T-helper 1 cell treated with Interleukin-12 subunit alpha and Interleukin-12 subunit beta and Interleukin-4 antibody, amounts not matched to agents 30 ng/mL and 1 ng/mL, for 36 hours (primary cell): ENCODE measurements around the gene MCIDAS. TPM values are rescaled to one million over a fixed set of nuclear protein-coding genes. Genes with fewer than 3 reads are reported as not detected.

Source experiments
- intact Hi-C: fragments of 100-400 bp; cut with micrococcal nuclease; formaldehyde crosslinking; loops from one replicate; pipeline ENCODE4 v1.15.1; 2024
- total RNA-seq: library from RNA; stranded (reverse); gene quantifications from 2 replicates; pipeline ENCODE4 v1.2.3, GENCODE V29; 2022

MCIDAS gene
- total RNA-seq, result not detected in 2 replicates

DNA sequence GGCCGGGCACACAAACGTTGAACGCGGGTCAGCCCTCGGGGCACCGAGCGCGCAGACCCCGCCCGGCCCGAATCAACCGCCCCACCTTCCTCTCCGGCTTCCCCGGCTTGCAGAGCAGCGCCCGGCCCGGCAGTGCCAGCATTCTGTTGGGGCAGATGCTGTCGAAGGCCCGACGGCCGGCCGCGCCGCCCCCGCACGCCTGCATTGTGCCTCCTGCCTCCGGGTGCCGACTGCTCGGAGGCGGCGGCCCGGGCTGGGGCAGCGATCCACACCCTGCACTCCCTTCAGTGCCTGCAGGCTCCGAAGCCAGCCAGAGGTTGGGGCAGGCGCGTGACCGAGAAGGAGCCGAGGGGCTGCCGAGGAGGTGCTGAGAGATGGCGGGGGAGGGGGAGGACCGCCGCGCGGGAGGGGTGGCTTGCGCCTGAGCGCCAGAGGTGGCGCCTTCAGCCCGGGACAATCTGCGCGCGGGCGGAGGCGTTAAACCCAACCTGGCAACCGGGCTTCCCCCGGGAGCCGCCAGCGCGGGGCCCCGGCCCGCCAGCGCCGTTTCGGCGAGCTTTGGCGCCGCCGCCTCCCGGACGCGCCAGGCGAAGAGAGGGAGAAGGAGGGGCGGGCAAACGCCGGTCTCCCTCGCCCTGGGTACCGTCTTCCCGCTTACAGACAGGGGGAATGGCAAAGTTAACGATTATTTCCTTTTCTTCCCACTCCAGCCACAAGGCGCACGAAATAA lies at the start of gene MCIDAS:
MCIDAS (minus strand) TSS at position 382 of the 730 bp plus-strand sequence; CDS start at position 205, 177 bp downstream.
- intact Hi-C loops, result loop anchor here (2.0 to 5.0 kb wide), 2 partner anchors 466 to 630 kb away; no protein-coding TSS in a partner anchor

DNA sequence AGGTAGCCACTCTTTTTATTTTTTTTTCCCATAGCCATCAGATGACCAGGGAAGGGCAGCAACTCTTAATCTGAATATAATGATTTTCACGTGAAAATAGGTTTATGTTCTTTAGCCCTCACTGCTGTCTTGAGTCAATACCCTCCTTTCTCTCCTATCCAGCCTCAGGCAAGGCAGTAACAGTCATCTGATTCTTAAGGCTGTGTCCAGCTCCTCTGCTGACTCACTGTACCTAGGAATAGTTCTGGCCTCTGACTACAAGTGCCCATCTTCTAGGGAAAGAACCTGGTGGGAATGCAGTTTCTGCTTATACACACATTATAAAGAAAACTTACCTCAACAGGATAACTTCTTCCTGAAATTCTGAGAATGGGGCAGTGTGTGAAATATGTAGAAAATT lies 49.7 kb upstream of the MCIDAS start:
- intact Hi-C loops, result no loop called here

DNA sequence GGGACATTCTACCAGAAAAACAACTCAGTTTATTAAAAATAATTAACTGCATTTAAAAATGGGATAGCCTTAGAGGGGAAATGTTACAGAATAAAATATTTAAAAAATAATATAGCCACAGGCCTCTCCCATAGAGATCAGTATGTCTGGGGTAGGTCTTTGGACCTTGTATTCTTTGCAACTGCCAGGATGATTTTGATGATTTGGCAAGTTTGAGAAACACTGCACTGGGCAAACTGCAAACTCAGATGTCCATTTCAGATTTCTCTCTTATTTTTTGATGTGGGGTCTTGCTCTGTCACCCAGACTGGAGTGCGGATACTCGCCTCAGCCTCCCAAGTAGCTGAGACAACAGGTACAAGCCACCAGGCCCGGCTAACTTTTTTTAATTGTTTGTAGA lies 31.2 kb upstream of the MCIDAS start:
- intact Hi-C loops, result no loop called here

DNA sequence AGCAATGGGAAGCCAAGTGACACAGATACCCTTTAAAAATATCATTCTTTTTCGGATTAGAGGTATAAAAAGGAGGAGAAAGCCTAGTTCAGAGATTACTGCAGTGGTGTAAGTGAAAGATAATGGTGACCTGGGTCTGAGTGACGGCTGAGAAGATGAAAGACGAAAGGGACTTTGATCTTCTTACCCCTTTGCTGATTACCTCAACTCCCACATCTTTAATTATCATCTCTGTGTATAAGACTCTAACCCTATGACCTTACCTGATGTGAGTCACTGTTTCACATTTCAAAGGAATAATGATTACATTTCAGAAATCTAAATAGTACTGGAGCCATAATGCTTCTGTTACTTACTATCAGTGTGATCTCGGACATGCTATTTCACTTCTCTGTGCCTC lies 27.7 kb upstream of the MCIDAS start:
- intact Hi-C loops, result no loop called here

- intact Hi-C loops, result no loop called here
These were observed 22.9 kb upstream of the MCIDAS start for GRCh38 chr5:55250064-55250463.

DNA sequence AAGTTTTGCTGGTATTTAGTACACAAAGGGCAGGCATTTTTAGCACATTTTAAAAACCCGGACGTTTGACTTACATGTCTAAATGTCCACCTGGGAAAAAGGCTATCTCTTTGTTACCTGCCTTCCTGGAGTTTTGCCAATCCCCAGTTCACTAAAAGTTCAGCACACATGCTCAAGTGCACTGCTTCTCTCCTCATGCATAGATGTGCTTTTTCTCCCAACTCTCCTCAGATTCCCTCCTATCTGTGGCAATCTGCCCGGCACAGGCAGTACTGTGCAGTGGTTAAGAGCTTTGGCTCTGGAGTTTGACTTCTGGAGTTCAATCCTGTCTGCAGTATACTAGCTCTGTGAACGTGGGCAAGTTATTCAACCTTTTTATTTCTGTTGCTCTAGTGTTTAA lies 14.6 kb upstream of the MCIDAS start:
- intact Hi-C loops, result no loop called here

GRCh38 chr5:55236800-55237199 lies 9.7 kb upstream of the MCIDAS start:
- intact Hi-C loops, result no loop called here

DNA sequence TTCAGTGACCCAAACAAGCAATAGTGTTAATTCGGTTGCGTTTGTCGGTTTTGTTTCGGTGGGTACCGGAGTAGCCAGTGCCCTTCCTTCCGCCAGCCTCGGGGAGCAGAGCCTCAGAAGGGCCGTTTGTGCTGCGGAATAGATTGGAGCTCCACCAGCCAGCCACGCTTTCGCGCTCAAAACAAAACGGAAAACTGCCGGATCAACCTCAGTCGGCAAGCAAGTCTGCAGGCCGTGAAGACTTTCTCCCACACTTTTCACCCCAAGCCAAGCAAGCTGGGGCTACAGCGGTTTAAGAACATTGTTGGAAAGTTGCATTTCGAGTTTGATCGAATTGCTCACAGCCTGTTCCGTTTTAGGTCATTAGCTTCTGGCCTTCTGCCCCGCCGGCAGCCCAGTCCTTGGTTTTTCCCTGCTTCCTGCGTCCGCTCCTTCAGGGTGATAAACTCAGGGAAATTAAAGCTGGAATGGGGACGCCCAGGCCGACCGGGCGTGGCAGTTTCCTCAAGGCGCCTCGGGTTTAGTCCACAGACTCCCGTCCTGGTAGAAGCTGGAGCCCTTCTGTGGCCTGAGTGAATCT lies 7.1 kb upstream of the MCIDAS start:
- intact Hi-C loops, result no loop called here

DNA sequence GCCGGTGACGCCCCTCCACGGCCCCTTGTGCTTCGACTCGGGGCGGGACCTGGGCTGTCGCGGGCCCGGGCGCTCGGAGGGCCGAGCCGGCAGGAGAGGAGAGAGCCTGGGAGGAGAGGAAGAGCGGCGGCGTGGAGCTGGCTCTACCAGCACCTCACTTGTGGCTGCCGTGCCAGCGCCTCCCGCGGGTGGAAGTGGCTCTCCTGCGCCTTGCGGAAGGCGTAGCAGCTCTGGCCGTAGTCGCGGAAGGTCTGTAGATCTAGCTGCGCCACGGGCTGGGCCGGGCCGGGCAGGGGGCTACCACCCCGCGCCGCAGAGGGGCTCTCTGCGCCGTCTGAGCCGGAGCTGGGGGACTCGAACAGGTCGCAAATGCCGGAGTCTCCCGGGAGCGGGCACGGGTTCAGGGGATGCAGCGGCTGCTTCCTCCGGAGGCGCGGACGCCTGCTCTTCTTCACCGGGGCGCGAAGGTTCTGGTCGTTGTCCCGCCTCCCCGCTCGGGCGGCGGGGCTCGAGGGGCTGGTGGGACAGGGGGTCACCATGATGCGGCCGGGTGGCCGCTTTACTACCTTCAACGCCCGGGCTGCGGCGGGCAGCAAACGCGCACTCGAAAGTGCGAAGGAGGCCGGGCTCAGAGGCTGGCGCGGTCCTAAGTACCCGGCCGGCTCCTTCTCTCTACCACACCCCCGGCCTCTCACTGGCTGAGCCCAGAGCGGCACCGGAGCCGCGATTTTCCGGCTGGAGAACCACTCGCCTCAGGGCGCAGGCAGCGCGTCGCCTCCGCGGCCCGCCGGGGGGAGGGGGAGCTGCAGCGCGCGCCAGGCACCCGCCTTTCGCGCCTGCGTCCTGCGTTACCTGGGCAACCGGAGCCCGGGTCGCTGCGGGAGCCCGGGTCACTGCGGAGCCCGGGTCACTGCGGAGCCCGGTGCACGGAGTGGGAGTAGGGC lies 6.1 kb upstream of the MCIDAS start, which contains the start of gene CCNO:
CCNO (minus strand) TSS at position 624 of the 944 bp plus-strand sequence; CDS start at position 539, 85 bp downstream.
- intact Hi-C loops, result loop anchor here (1.0 to 2.0 kb wide), 3 partner anchors 10 to 74 kb away; partner anchors contain the start of genes DHX29 and MTREX

- intact Hi-C loops, result loop anchor here (1.0 to 2.0 kb wide), 2 partner anchors 60 to 74 kb away; partner anchors contain the start of genes DHX29 and MTREX
These were observed 5.3 kb upstream of the MCIDAS start for GRCh38 chr5:55232271-55232984.

GRCh38 chr5:55231919-55232270 lies 4.8 kb upstream of the MCIDAS start:
- intact Hi-C loops, result loop anchor here (1.0 to 2.0 kb wide), 2 partner anchors 60 to 75 kb away; partner anchors contain the start of genes DHX29 and MTREX

- intact Hi-C loops, result no loop called here
These were observed 4.2 kb upstream of the MCIDAS start for GRCh38 chr5:55231029-55231918.

DNA sequence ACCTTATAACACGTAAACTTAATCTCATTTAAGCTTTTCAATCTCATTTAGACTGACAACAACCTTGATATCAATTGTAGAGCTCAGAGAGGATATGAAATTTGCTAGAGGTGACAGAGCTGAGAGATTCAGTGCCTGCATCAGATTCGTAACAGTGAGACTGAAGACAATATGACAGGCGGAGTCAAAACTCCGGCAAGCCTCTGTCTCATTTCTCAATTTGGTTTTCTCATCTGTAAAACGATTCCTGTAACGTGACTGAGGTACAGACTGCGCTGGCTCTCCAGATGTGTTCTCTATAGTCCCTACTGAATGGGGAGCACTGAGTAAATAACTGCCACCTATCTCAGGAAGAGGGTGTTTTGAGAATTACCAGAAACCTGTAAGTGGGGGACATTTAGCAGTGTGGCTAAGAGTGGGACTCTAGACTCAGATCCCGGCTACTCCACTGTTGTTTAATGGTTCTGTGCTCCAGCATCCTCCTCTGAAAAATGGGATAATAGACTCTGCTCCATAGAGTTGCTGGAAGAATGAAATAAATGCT lies 3.0 kb upstream of the MCIDAS start:
- intact Hi-C loops, result loop anchor here (1.0 kb wide), 1 partner anchor 10 kb away; no protein-coding TSS in a partner anchor

GRCh38 chr5:55227664-55228430 lies 732 bp upstream of the MCIDAS start:
- intact Hi-C loops, result loop anchor here (2.0 to 5.0 kb wide), 2 partner anchors 465 to 629 kb away; no protein-coding TSS in a partner anchor

GRCh38 chr5:55226027-55226933 lies 835 bp downstream of the MCIDAS start:
- intact Hi-C loops, result loop anchor here (2.0 to 5.0 kb wide), 2 partner anchors 467 to 631 kb away; no protein-coding TSS in a partner anchor

DNA sequence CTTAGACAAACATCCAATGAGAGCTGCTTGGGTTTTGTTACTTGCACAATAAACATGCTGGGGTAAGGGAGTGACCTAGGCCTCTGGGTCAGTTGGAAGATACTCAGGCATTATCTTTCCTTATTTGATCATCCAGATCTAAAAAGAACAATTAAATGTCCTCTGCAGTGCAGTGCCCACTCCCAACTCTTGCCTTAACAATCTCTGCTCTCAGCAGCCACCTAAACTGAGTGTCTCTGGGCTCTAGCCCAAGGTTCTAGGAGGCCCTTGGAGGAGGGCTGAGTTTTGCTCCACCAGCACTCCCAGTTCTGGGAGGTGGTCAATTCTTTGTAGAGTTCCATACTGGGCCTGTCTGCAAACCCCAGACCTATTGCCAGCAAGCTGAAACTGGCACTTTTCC lies 1.8 kb downstream of the MCIDAS start:
- intact Hi-C loops, result loop anchor here (5.0 kb wide), 1 partner anchor 632 kb away; no protein-coding TSS in a partner anchor

- intact Hi-C loops, result loop anchor here (1.0 kb wide), 1 partner anchor 9 kb away; the partner anchor contains the start of gene CCNO
These were observed 3.3 kb downstream of the MCIDAS start for GRCh38 chr5:55223812-55224240.
